Esophagus muscularis mucosa (tissue), 4 donors: Measurements from ENCODE around the gene MAD1L1. TPM values are rescaled to one million over a fixed set of nuclear protein-coding genes. Genes with fewer than 3 reads are reported as not detected.

Source experiments
- DNase-seq: peaks from one replicate; pipeline ENCODE4 v3.0.0-alpha.2; 2017; ENCODE audit errors: extremely low spot score
- H3K27ac ChIP-seq, 4 donors: fragments of 200-600 bp; sonication (generic); replicated peaks in 1 of 4; 1 replicate in 3 of 4; 2 replicates in 1 of 4; pipeline ENCODE4 v1.5.1; 2016 to 2019; ENCODE audit warnings: mild to moderate bottlenecking in 1 of 4
- H3K27me3 ChIP-seq, 4 donors: fragments of 200-600 bp; sonication (generic); one replicate each; pipeline versions ENCODE4 v1.5.1 to v1.6.0; 2016 to 2019
- H3K36me3 ChIP-seq, 4 donors: fragments of 200-600 bp; sonication (generic); one replicate each; pipeline ENCODE4 v1.5.1; 2016 to 2019
- H3K4me1 ChIP-seq, 4 donors: fragments of 200-600 bp; sonication (generic); one replicate each; pipeline ENCODE4 v1.5.1; 2016 to 2019
- H3K4me3 ChIP-seq, 4 donors: fragments of 200-600 bp; sonication (generic); 1 replicate in 2 of 4; 2 replicates in 2 of 4; pipeline ENCODE4 v1.5.1; 2016 to 2019; ENCODE audit warnings: mild to moderate bottlenecking in 4 of 4, moderate library complexity in 1 of 4
- H3K9me3 ChIP-seq, 4 donors: fragments of 200-600 bp; sonication (generic); 1 replicate in 3 of 4; 2 replicates in 1 of 4; pipeline ENCODE4 v1.5.1; 2016 to 2019
- EP300 ChIP-seq: sonication (generic); formaldehyde crosslinking; IDR thresholded peaks from one replicate; pipeline ENCODE4 v1.6.1; 2017; ENCODE audit warnings: antibody characterized with exemption
- POLR2A ChIP-seq: fragments of 450-650 bp; IDR thresholded peaks from one replicate; pipeline ENCODE4 v1.6.1; 2017; ENCODE audit warnings: antibody characterized with exemption, moderate library complexity, mild to moderate bottlenecking, low read depth
- POLR2AphosphoS5 ChIP-seq, 2 donors: sonication (generic); formaldehyde crosslinking; IDR thresholded peaks; one replicate each; pipeline ENCODE4 v1.6.1; 2017; ENCODE audit warnings: antibody characterized with exemption in 2 of 2
- WGBS: methylation state at CpG from one replicate; pipeline ENCODE4 v1.1.5; 2018; 5-methylcytosine and 5-hydroxymethylcytosine counted together
- intact Hi-C: fragments of 100-400 bp; cut with DNase I; formaldehyde crosslinking; loops from one replicate; pipeline ENCODE4 v1.15.1; 2023
- total RNA-seq, 4 donors: library from RNA; depleted of rRNA; stranded (reverse); fragments of >200 nt; gene quantifications; one replicate each; pipeline versions ENCODE4 v1.1.0 to v1.2.1, GENCODE V29; 2016
- TF ChIP-seq, protein P1 (sequence below), 3 experiments: fragments of 200-600 bp in 2 of 3; fragments of 450-650 bp in 1 of 3; sonication (generic) in 2 of 3; IDR thresholded peaks; one replicate each; pipeline ENCODE4 v1.5.1; 2017 to 2019; ENCODE audit warnings: antibody characterized with exemption in 3 of 3, mild to moderate bottlenecking in 2 of 3, moderate library complexity in 1 of 3

Gene MAD1L1
- total RNA-seq, 4 donors from 2014 or later, result 22.2 to 33.1 (median 29.5) TPM

DNA sequence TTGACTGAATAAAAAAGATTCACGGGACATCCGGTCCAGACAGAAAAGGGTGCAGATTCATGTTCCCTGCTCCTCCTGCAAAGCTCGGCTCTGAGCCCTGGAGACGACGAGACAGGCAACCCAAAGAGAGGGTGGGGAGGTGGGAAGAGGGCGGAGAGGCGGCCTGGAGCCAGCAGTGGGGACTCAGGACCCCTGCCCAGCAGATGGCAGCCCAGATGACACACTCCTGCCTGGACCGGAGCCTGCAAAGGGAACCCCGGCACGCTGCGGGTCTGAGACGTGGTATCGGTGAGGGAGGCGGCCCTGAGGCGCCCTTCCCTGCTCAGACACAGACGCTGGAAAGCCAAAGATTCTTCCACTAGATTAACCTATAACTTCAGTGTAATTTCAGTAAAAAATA, 311.9 kb downstream of the MAD1L1 start:
- intact Hi-C loops, result no loop called here
- H3K4me3 ChIP-seq, result no peak overlapping the region
- peaks cover 0 to 5% (median 0%) of the 10 kb centered on the region in 4 donors for H3K36me3 ChIP-seq
- WGBS, result 86% methylated on average over 16 of the region's 16 CpGs
- no peak for DNase-seq
- H3K9me3 ChIP-seq, result no peaks in the 10 kb centered on the region
- peaks cover 0 to 13% (median 5%) of the 10 kb centered on the region in 4 donors for H3K4me1 ChIP-seq
- no peak for TF ChIP-seq POLR2AphosphoS5 (IDR thresholded peaks at IDR 0.05)
- TF ChIP-seq POLR2A, result no peak
- TF ChIP-seq EP300, result no peak
- TF ChIP-seq, protein P1, sequence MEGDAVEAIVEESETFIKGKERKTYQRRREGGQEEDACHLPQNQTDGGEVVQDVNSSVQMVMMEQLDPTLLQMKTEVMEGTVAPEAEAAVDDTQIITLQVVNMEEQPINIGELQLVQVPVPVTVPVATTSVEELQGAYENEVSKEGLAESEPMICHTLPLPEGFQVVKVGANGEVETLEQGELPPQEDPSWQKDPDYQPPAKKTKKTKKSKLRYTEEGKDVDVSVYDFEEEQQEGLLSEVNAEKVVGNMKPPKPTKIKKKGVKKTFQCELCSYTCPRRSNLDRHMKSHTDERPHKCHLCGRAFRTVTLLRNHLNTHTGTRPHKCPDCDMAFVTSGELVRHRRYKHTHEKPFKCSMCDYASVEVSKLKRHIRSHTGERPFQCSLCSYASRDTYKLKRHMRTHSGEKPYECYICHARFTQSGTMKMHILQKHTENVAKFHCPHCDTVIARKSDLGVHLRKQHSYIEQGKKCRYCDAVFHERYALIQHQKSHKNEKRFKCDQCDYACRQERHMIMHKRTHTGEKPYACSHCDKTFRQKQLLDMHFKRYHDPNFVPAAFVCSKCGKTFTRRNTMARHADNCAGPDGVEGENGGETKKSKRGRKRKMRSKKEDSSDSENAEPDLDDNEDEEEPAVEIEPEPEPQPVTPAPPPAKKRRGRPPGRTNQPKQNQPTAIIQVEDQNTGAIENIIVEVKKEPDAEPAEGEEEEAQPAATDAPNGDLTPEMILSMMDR (IDR thresholded peaks at IDR 0.05), result no peak
- H3K27me3 ChIP-seq, result no peaks in the 10 kb centered on the region
- H3K27ac ChIP-seq, result no peak overlapping the region

DNA sequence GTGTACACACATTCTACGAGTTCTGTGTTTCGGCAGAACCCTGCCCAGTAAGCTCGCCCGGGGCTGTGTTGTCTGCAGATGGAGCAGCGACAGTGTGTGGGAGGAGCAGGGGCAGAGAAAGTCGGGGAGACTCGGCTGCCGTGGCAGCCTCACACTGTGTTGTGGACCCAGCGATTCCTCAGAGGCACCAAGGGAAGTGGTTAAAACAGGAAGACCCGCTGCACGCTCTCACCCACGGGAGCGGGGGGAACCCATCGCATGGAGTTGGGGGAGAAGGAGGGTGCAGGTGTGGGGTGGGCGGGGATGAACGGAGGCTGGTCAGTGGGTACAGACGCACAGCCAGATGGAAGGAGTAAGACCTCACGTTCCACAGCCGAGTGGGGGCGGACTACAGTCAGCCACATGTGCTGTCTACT, 312.5 kb downstream of the MAD1L1 start:
- intact Hi-C loops, result no loop called here
- H3K36me3 ChIP-seq, result peaks cover 0 to 5% (median 0%) of the 10 kb centered on the region in 4 donors
- peak overlapping the region in 1 of 4 donors; percentile 9 for H3K4me3 ChIP-seq
- peaks cover 0 to 13% (median 5%) of the 10 kb centered on the region in 4 donors for H3K4me1 ChIP-seq
- 79% methylated on average over 20 of the region's 20 CpGs for WGBS
- DNase-seq, result no peak
- H3K9me3 ChIP-seq, result no peaks in the 10 kb centered on the region
- no peaks in the 10 kb centered on the region for H3K27me3 ChIP-seq
- no peak for TF ChIP-seq POLR2AphosphoS5 (IDR thresholded peaks at IDR 0.05)
- no peak for TF ChIP-seq POLR2A
- TF ChIP-seq, protein P1 (IDR thresholded peaks at IDR 0.05), result no peak
- no peak for TF ChIP-seq EP300
- no peak overlapping the region for H3K27ac ChIP-seq

- TF ChIP-seq POLR2AphosphoS5 (IDR thresholded peaks at IDR 0.05) (no peak), EP300 (no peak), POLR2A (no peak)
- TF ChIP-seq, protein P1 (IDR thresholded peaks at IDR 0.05), result no peak
- Histone ChIP-seq H3K36me3 (peaks cover 0 to 5% (median 0%) of the 10 kb centered on the region in 4 donors), H3K27me3 (no peaks in the 10 kb centered on the region), H3K4me3 (peak overlapping the region in 1 of 4 donors; percentile 9), H3K9me3 (no peaks in the 10 kb centered on the region), H3K27ac (no peak overlapping the region), H3K4me1 (peaks cover 0 to 13% (median 7%) of the 10 kb centered on the region in 4 donors)
- no peak for DNase-seq
- intact Hi-C loops, result no loop called here
- 85% methylated on average over 15 of the region's 22 CpGs for WGBS
Measured at GRCh38 chr7:1919539-1920265, 313.0 kb downstream of the MAD1L1 start.

DNA sequence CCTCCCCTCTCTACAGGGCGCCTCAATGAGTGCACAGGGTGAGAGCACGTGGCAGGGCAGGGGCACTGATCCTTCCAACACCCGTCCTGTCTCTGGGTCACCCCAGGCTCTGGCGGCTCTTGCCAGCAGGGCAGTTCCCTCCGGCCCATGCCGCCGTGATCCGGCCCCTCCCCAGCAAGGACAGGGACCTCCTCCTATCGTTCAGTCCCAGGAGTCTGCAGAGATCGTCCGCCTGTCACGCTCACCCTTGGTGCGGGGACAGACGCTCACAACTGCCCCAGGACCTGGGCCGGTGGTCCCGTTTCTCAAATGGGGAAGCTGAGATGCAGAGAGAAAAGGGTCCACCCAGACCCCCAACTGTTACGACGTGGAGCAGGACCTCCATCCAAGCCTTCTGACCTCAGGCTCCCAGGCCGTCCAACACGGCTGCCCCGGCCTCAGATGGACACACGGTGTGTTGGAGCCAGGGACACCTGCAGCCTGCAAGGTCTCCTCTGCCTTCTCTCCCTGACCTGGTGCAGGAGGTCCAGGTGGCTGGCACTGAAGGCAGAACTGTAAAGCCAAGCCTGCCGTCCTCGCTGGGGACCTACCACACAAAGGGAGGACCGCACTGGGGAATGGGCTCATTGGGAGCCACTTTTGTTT, 313.7 kb downstream of the MAD1L1 start:
- no peak overlapping the region for H3K27ac ChIP-seq
- 98% methylated on average over 16 of the region's 25 CpGs for WGBS
- intact Hi-C loops, result no loop called here

More for the DNA sequence above, 313.7 kb downstream of the MAD1L1 start:
- no peak overlapping the region for H3K4me3 ChIP-seq
- H3K36me3 ChIP-seq, result peaks cover 0 to 5% (median 0%) of the 10 kb centered on the region in 4 donors
- H3K4me1 ChIP-seq, result peaks cover 3 to 17% (median 12%) of the 10 kb centered on the region in 4 donors
- no peaks in the 10 kb centered on the region for H3K9me3 ChIP-seq
- no peak for DNase-seq
- H3K27me3 ChIP-seq, result no peaks in the 10 kb centered on the region
- no peak for TF ChIP-seq POLR2AphosphoS5 (IDR thresholded peaks at IDR 0.05)
- TF ChIP-seq POLR2A, result no peak
- no peak for TF ChIP-seq EP300
- TF ChIP-seq, protein P1 (IDR thresholded peaks at IDR 0.05), result no peak
